B cell (primary cell): ENCODE results near the gene HERC2. TPM values are rescaled to one million over a fixed set of nuclear protein-coding genes. Genes with fewer than 3 reads are reported as not detected.
"Not testable (repeated sequence)": the region's sequence is repeated elsewhere in the genome, so short reads cannot be mapped to it uniquely, and the experiment has no call there.

Experiments used
- ATAC-seq: fragments of 200-7000 bp; cut with Tn5 transposase; one replicate; pipeline ENCODE4 v1.10.0; 2021; ENCODE audit warnings: low read depth, mild to moderate bottlenecking, moderate number of reproducible peaks, moderate library complexity
- CTCF ChIA-PET: fragments of 350-600 bp; sonication (Branson Sonifier 250); formaldehyde crosslinking; loops from one replicate; lab custom pipeline; 2021; ENCODE audit warnings: antibody characterized with exemption, inconsistent platforms; lab: Charles Lee
- POLR2A ChIA-PET: fragments of 350-600 bp; sonication (Branson Sonifier 250); formaldehyde crosslinking; loops from one replicate; lab custom pipeline; 2021; ENCODE audit warnings: antibody characterized with exemption; lab: Charles Lee
- DNase-seq: peaks from one replicate; pipeline ENCODE4 v3.0.0; 2013
- H2AFZ ChIP-seq: 2 replicates; pipeline ENCODE4 v1.6.1; 2012; ENCODE audit warnings: mild to moderate bottlenecking, low read depth, low read length; ENCODE audit not compliant: insufficient read depth, poor library complexity, severe bottlenecking
- H3K27ac ChIP-seq, 2 donors: 1 replicate in 1 of 2; 2 replicates in 1 of 2; pipeline ENCODE4 v1.5.1; 2012 to 2013; ENCODE audit warnings: low read length in 2 of 2, mild to moderate bottlenecking in 2 of 2, moderate library complexity in 1 of 2
- H3K27me3 ChIP-seq, 4 experiments: fragments of 200-600 bp in 1 of 4; sonication (generic) in 1 of 4; replicated peaks in 1 of 4; 1 replicate in 2 of 4; 2 replicates in 2 of 4; pipeline versions ENCODE4 v1.6.1 to v1.7.0; 2013 to 2016; ENCODE audit warnings: low read length in 3 of 4, mild to moderate bottlenecking in 2 of 4, mixed read lengths in 1 of 4, moderate library complexity in 1 of 4; ENCODE audit not compliant: insufficient read depth in 4 of 4, control insufficient read depth in 3 of 4; ENCODE audit errors: control extremely low read depth in 1 of 4
- H3K36me3 ChIP-seq, 2 experiments: replicated peaks in 1 of 2; 1 replicate in 1 of 2; 2 replicates in 1 of 2; pipeline versions ENCODE4 v1.6.1 to v1.7.1; 2013; ENCODE audit warnings: low read length in 1 of 2; ENCODE audit not compliant: insufficient read depth in 2 of 2, control insufficient read depth in 1 of 2; ENCODE audit errors: control extremely low read depth in 1 of 2, extremely low read depth in 1 of 2
- H3K4me1 ChIP-seq, 2 donors: fragments of 200-600 bp in 1 of 2; sonication (generic) in 1 of 2; 1 replicate in 1 of 2; 2 replicates in 1 of 2; pipeline versions ENCODE4 v1.5.1 to v1.6.1; 2013 to 2017; ENCODE audit warnings: low read length in 2 of 2; ENCODE audit not compliant: control insufficient read depth in 2 of 2, insufficient read depth in 2 of 2
- H3K4me2 ChIP-seq: replicated peaks from 2 replicates; pipeline ENCODE3; 2012; ENCODE audit warnings: mild to moderate bottlenecking, low read depth, low read length; ENCODE audit not compliant: poor library complexity, severe bottlenecking
- H3K4me3 ChIP-seq, 5 experiments: fragments of 200-600 bp in 1 of 5; sonication (generic) in 1 of 5; 1 replicate in 3 of 5; 2 replicates in 2 of 5; pipeline versions ENCODE4 v1.5.1 to v1.7.0; 2011 to 2016; ENCODE audit warnings: low read length in 4 of 5, mild to moderate bottlenecking in 4 of 5, low read depth in 2 of 5, control low read depth in 1 of 5, moderate library complexity in 1 of 5; ENCODE audit not compliant: insufficient read depth in 1 of 5; ENCODE audit errors: control extremely low read depth in 1 of 5, extremely low read depth in 1 of 5
- H3K79me2 ChIP-seq: fragments of 200-600 bp; sonication (generic); one replicate; pipeline ENCODE4 v1.6.0; 2016; ENCODE audit warnings: low read length; ENCODE audit not compliant: control insufficient read depth, insufficient read depth
- H3K9ac ChIP-seq: fragments of 200-600 bp; sonication (generic); 2 replicates; pipeline ENCODE4 v1.6.1; 2017; ENCODE audit warnings: mild to moderate bottlenecking, low read length, moderate library complexity
- H3K9me3 ChIP-seq, 3 donors: one replicate each; pipeline versions ENCODE4 v1.6.1 to v1.7.1; 2013; ENCODE audit warnings: low read length in 2 of 3; ENCODE audit not compliant: control insufficient read depth in 2 of 3, insufficient read depth in 1 of 3; ENCODE audit errors: control extremely low read depth in 1 of 3
- H4K20me1 ChIP-seq: 2 replicates; pipeline ENCODE4 v1.6.0; 2012; ENCODE audit warnings: mild to moderate bottlenecking, low read length; ENCODE audit not compliant: insufficient read depth, control insufficient read depth, poor library complexity, severe bottlenecking
- H3K27ac Mint-ChIP-seq: one replicate; pipeline ENCODE4 v1.8.0; 2021; ENCODE audit warnings: mixed read lengths
- H3K27me3 Mint-ChIP-seq: one replicate; pipeline ENCODE4 v1.8.0; 2021; ENCODE audit warnings: mixed read lengths
- H3K4me1 Mint-ChIP-seq: one replicate; pipeline ENCODE4 v1.8.0; 2021; ENCODE audit warnings: mixed read lengths
- H3K4me3 Mint-ChIP-seq: one replicate; pipeline ENCODE4 v1.8.0; 2021; ENCODE audit warnings: mixed read lengths
- H3K9me3 Mint-ChIP-seq: one replicate; pipeline ENCODE4 v1.8.0; 2022; ENCODE audit warnings: mixed read lengths; ENCODE audit not compliant: insufficient read depth
- EZH2 ChIP-seq: IDR thresholded peaks from 2 replicates; pipeline ENCODE4 v1.6.1; 2012; ENCODE audit warnings: borderline replicate concordance, low read depth, mild to moderate bottlenecking, moderate library complexity, low read length; ENCODE audit not compliant: insufficient read depth, poor library complexity, severe bottlenecking
- WGBS: methylation state at CpG from one replicate; pipeline ENCODE4 v1.1.5; 2013; ENCODE audit warnings: missing lambda C conversion rate; ENCODE audit not compliant: insufficient coverage; 5-methylcytosine and 5-hydroxymethylcytosine counted together
- intact Hi-C: fragments of 100-400 bp; cut with micrococcal nuclease; formaldehyde crosslinking; loops from one replicate; pipeline ENCODE4 v1.10.0; 2022
- polyA plus RNA-seq: library from polyadenylated mRNA; depleted of rRNA; stranded (reverse); fragments of >200 nt; gene quantifications from 2 replicates; pipeline ENCODE4 v1.2.3, GENCODE V29; 2012
- total RNA-seq, 2 donors: library from RNA; stranded (reverse); fragments of 120-200 nt in 1 of 2; gene quantifications; 1 replicate in 1 of 2; 2 replicates in 1 of 2; pipeline versions ENCODE4 v1.2.3 to v1.2.4, GENCODE V29; 2013 to 2022
- TF ChIP-seq, protein P1 (sequence below): fragments of 200-600 bp; IDR thresholded peaks from one replicate; pipeline ENCODE4 v1.8.0; 2022; ENCODE audit warnings: antibody characterized with exemption, mild to moderate bottlenecking

HERC2 gene
- total and polyA plus RNA-seq, 2 donors (not counting 1 experiment from before 2014, with no cell fraction given), result 31.0 to 52.7 TPM

- Mint-ChIP-seq H3K27me3 (no peaks in the 10 kb centered on the region), H3K4me3 (peak overlapping the region; percentile 40), H3K27ac (peak overlapping the region; percentile 28), H3K9me3 (peaks cover 6% of the 10 kb centered on the region), H3K4me1 (peaks cover 15% of the 10 kb centered on the region)
- H2AFZ ChIP-seq, result no peak overlapping the region
- no peaks in the 10 kb centered on the region for H4K20me1 ChIP-seq
- CTCF ChIA-PET, result no interaction called here
- H3K27me3 ChIP-seq, result no peaks in the 10 kb centered on the region
- H3K4me3 ChIP-seq, result no peak overlapping the region
- peaks cover 6 to 9% of the 10 kb centered on the region in 2 donors for H3K4me1 ChIP-seq
- no peak for TF ChIP-seq EZH2
- TF ChIP-seq, protein P1, sequence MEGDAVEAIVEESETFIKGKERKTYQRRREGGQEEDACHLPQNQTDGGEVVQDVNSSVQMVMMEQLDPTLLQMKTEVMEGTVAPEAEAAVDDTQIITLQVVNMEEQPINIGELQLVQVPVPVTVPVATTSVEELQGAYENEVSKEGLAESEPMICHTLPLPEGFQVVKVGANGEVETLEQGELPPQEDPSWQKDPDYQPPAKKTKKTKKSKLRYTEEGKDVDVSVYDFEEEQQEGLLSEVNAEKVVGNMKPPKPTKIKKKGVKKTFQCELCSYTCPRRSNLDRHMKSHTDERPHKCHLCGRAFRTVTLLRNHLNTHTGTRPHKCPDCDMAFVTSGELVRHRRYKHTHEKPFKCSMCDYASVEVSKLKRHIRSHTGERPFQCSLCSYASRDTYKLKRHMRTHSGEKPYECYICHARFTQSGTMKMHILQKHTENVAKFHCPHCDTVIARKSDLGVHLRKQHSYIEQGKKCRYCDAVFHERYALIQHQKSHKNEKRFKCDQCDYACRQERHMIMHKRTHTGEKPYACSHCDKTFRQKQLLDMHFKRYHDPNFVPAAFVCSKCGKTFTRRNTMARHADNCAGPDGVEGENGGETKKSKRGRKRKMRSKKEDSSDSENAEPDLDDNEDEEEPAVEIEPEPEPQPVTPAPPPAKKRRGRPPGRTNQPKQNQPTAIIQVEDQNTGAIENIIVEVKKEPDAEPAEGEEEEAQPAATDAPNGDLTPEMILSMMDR, result no peak
- no peaks in the 10 kb centered on the region for H3K79me2 ChIP-seq
- intact Hi-C loops, result no loop called here
- H3K9ac ChIP-seq, result no peak overlapping the region
- H3K4me2 ChIP-seq, result no peak overlapping the region
- ATAC-seq, result no peak
- no peak for DNase-seq
- POLR2A ChIA-PET, result no interaction called here
- 100% methylated on average over 6 of the region's 10 CpGs for WGBS
- H3K36me3 ChIP-seq, result peaks cover 3 to 4% of the 10 kb centered on the region in 2 experiments
- H3K27ac ChIP-seq, result no peak overlapping the region
- peaks cover 0 to 5% (median 2%) of the 10 kb centered on the region in 3 donors for H3K9me3 ChIP-seq
Observed at GRCh38 chr15:28289694-28290463, 32.1 kb downstream of the HERC2 start.

DNA sequence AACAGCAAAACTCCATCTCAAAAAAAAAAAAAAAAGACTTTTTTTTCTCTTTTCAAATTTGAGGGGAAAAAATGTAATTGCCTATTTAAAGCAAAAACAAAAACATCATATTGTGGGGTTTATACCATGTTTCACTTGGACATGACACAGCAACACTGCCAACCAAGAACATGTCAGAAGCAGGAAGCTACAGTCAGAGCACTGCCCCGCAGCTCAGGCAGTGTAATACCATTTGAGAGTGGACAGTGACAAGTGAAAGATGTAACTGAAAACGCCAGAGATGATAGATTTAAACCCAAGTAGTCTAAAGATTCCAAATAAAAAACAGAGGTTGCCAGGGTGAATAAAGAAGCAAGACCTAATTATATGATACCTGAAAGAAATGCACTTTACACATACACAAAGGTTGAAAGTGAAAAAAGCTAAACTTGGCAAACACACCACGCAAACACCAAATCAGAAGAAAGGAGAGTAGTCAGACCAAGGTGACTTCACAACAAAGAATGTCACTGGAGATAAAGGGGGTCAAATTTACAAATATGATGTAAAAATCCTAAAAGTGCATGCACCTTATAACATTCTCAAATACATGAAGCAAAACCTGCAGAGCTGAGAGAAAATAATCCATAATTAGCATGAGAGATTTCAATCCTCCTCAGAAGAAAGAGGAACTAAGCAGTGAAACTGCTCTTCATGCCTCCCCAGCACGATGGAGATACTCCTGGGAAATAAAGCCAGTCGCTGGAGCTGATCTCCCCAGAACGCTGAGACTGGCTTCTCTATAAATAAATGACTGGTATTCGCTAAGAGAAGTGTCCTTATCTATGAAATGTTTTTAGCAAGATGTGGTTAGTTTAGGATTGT lies 32.9 kb downstream of the HERC2 start:
- H3K79me2 ChIP-seq, H3K4me3 ChIP-seq, H3K36me3 ChIP-seq, H3K4me1 ChIP-seq, POLR2A ChIA-PET, H3K4me2 ChIP-seq, H3K9ac ChIP-seq, H3K9me3 Mint-ChIP-seq, DNase-seq, H3K27ac ChIP-seq, CTCF ChIA-PET, H3K27me3 ChIP-seq, H3K9me3 ChIP-seq, intact Hi-C loops, H3K27me3 Mint-ChIP-seq, H4K20me1 ChIP-seq, H2AFZ ChIP-seq: not testable (repeated sequence)
- WGBS, result no CpG with 5 or more reads among the region's 7 CpGs
- Mint-ChIP-seq H3K4me3 (peak overlapping the region; percentile 40), H3K4me1 (peaks cover 15% of the 10 kb centered on the region), H3K27ac (peak overlapping the region; percentile 37)
- peak; percentile 41 for ATAC-seq

DNA sequence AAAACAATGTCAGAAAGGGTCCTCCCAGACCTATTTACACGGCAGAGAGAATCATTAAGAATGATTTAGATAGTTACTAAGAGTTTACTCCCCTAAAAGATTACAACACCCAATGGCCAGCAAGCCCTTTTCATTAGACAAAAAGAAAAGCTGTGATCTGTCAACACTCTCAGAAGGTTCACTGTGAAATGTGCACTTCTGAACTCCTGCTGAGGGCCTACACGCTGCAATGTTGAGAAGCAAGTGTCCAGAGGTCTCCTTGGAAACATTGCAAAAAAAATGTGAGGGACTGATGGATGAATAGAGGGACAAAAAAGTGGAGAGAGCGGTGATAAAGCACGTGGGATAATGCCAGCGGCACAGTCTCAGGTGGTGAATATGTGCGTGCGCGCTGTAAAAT lies 35.3 kb downstream of the HERC2 start:
- WGBS, result no CpG with 5 or more reads among the region's 8 CpGs
- POLR2A ChIA-PET, H3K4me1 ChIP-seq, H3K36me3 ChIP-seq, H2AFZ ChIP-seq, CTCF ChIA-PET, H3K27ac Mint-ChIP-seq, H3K27ac ChIP-seq, ATAC-seq, H3K27me3 ChIP-seq, intact Hi-C loops, H3K27me3 Mint-ChIP-seq, DNase-seq, H4K20me1 ChIP-seq, H3K9ac ChIP-seq, H3K4me2 ChIP-seq, H3K4me3 ChIP-seq, H3K4me3 Mint-ChIP-seq: not testable (repeated sequence)
- H3K9me3 ChIP-seq, result peaks cover 0 to 17% (median 2%) of the 10 kb centered on the region in 3 donors
- H3K79me2 ChIP-seq, result peaks cover 20% of the 10 kb centered on the region
- peaks cover 11% of the 10 kb centered on the region for H3K9me3 Mint-ChIP-seq
- H3K4me1 Mint-ChIP-seq, result peaks cover 15% of the 10 kb centered on the region
